Fibroblast of skin of right quadriceps (primary cell): Measurements from ENCODE around the gene POTEE.
"Not testable (repeated sequence)": the region's sequence is repeated elsewhere in the genome, so short reads cannot be mapped to it uniquely, and the experiment has no call there.

Source experiments
- DNase-seq: peaks from one replicate; pipeline ENCODE4 v3.0.0-alpha.2; 2013

POTEE gene

GRCh38 chr2:131209030-131209772 lies at the start of gene POTEE:
Gene POTEE, plus strand, starts transcription at chr2:131209536. Its CDS starts 8,867 bp downstream, at chr2:131218403.
- not testable (repeated sequence) for DNase-seq

DNA sequence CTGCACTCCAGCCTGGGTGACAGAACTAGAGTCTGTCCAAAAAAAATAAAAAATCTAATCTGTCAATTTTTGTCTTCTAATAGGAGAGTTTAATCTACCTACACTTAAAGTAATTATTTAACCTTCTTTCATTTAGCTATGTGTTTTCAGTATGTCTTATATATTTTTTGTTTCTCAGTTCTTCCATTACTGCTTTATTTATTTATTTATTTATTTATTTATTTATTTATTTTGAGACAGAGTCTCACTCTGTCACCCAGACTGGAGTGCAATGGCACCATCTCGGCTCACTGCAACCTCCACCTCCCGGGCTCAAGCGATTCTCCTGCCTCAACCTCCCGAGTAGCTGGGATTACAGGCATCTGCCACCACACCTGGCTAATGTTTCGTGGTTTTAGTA lies 43.8 kb upstream of the POTEE start:
- DNase-seq = not testable (repeated sequence)

DNA sequence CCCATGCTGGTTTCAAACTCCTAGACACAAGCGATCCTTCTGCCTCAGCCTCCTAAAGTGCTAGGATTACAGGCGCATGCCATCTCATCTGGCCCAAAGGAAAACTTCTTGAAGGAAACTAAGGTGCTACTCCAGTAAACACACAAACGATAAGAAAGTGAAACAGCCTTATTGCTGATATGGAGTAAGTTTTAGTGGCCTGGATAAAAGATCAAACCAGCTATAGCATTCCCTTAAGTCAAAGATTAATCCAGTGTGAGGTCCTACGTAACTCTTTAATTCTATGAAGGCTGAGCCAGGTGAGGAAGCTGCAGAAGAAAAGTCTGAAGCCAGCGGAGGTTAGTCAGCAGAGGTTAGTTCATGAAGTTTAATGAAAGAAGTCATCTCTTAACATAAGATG lies 40.8 kb upstream of the POTEE start:
- no peak for DNase-seq

DNA sequence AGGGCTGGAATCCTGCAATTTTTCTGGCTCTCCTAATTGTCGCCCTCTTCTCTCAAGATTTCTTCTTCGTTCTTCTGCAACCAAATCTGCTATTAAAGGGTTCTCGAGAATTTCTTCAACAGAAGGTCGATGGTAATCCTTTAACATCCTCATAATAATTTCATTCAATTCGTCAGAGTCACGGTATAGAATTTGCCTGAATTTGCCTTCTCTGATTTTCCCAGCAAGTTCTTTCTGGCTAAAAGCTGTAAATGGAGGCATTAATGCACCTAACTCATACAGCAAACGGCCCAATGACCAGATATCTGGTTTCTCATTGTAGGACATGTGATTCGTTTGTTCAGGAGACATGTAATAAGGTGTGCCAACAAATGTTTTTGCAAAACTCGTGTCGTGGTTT lies 31.3 kb upstream of the POTEE start:
- DNase-seq = not testable (repeated sequence)

DNA sequence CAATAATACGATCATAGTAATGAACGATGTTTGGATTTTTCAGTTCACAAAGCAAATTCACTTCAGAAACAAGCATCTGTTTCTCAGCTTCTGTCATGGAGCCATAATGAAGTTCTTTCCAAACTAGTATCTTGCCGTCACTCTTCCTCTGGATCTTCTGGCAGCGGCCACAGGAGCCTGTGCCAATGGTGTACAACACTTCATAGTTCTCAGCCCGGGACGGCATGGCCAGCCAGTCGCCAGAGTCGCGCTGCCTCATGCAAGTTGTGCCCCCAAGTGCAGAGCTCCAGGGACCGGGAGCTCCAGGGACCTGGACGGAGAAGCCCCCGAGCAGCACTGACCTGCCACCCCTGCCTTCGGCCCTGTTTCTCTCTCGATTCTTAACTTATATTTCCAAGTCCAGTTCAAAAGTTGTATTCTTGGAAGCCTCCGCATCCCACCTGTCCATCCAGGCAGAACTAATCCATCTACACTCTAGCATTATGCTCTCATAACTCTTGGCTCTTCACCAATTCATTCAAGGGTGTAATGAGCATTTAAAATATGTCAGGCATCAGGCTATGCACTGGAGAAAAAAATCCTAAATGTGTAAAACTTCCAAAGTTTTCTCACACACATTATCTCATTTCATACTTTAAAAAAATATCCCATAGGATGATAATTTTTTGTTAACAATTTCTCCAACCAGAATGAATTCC lies 30.5 kb upstream of the POTEE start:
- DNase-seq = not testable (repeated sequence)

DNA sequence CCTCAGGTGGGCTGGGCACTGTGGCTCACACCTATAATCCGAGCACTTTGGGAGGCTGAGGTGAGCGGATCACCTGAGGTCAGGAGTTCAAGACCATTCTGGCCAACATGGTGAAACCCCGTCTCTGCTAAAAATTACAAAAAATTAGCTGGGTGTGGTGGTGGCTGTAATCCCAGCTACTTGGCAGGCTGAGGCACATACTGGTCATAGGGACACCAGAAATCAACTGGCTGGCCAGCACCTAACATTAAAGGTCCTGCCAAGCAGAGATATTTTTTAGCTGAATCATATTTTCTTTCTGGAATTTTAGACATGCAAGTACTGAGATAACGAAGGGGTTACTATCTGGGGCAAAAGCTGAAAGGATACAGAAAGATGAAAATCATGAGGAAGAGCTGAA lies 27.9 kb upstream of the POTEE start:
- not testable (repeated sequence) for DNase-seq

DNA sequence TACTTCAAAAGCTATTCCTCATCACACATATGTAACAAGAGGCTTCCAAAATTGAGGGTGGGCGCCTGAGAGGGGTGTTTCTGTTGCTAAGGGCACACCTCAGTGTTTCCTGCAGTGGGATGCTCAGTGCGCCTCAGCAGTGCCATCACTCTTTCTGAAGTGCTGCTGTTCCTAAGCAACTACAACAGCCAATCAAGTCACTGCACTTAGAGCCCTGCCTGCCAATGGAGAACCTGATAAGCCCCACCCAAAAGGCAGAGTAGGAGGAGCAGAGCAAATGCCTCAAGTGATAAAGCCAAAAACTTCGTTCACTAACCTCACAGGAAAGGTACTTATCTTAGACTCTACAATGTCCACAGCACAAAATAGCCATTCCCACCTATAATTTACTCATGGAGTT lies 15.9 kb upstream of the POTEE start:
- not testable (repeated sequence) for DNase-seq

GRCh38 chr2:131196186-131196585 lies 13.2 kb upstream of the POTEE start:
- DNase-seq = not testable (repeated sequence)

DNA sequence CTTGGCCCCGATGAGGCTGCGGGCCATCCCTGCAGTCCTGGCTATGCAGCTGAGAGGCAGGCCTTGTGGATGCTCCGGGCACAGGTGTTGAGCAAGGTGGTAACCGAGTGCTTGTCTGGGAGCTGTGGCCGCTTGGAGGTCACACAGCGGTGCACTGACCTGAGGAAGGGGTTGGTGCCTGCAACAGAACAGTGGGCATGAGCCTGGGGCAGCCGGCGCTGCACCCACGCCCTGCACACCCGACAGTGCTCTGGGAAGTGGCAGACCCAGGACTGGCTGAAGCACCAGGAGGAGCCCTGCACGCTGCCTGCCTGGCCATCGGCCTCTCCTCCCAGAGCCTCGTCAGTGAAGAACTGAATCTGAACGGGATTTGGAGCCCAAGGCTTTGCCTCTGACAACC lies 8.2 kb upstream of the POTEE start:
- no peak for DNase-seq

DNA sequence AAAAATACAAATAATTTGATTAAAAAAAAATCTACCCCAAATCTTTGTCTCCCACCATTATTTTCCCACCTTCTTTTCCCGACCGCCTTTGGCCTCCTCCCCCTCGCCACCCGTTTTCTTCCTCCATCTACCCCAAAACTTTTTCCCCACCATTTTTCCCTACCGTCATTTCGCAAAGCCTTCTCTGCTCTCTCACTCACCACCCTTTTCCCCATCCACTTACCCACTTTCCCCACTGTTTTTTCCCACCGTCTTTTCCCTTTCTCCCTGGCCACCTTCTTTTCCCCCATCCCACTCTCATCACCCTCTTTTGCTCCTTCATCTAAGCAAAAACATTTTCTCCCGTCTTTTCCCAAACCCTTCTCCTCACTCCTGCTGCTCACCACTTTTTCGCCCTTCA lies 1.5 kb upstream of the POTEE start:
- DNase-seq = not testable (repeated sequence)

GRCh38 chr2:131209773-131210104 lies 403 bp downstream of the POTEE start:
- DNase-seq = not testable (repeated sequence)

GRCh38 chr2:131210434-131211211 lies 1.3 kb downstream of the POTEE start:
- DNase-seq = not testable (repeated sequence)

DNA sequence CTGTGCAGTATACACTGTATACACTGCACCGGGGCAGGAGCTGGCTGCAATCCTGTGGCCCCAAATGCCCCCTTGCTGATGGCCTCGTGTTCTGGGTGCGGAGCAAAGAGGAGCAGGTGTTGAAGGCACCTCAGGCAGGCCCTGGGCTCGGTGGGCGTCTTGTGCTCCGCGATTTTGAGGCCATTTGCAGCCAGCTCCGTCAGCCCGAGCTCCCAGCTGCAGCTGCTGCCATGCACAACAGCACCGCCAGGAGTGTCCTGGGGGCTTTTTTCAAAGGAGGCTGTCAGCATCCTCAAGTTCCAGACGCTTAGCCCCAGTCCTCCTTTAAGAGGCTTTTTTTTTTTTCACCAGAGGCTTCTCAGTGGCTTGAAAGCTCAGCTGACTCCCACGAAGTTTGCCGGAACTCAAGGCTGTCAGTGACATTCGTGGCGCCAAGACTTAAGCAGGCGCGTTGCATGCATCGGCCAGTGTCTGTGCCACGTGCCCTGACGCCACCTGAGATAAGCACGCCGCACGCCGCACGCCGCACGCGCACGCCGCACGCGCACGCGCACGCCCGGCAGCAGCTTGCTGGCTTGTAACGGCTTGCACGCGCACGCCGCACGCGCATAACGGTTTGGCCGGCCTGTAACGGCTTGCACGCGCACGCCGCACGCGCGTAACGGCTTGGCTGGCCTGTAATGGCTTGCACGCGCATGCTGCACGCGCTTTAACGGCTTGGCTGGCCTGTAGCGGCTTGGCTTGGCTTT lies 8.1 kb downstream of the POTEE start:
- DNase-seq = not testable (repeated sequence)

- not testable (repeated sequence) for DNase-seq
These were observed 26.5 kb downstream of the POTEE start for GRCh38 chr2:131235543-131236449.
